Thoracic aorta (tissue), 2 donors: ENCODE data around the gene SLC45A3. TPM values are rescaled to one million over a fixed set of nuclear protein-coding genes. Genes with fewer than 3 reads are reported as not detected.

Source experiments
- ATAC-seq: fragments of 150-250 bp; one replicate; pipeline ENCODE4 v1.8.0; 2017; ENCODE audit warnings: low read depth; ENCODE audit not compliant: insufficient number of reproducible peaks, low FRiP score
- DNase-seq: peaks from one replicate; pipeline ENCODE4 v3.0.0-alpha.2; 2020; ENCODE audit warnings: low spot score
- H3K27ac ChIP-seq, 2 donors: fragments of 200-600 bp; sonication (generic); 1 replicate in 1 of 2; 2 replicates in 1 of 2; pipeline ENCODE4 v1.5.1; 2016; ENCODE audit warnings: mild to moderate bottlenecking in 2 of 2, moderate library complexity in 2 of 2
- H3K27me3 ChIP-seq: fragments of 200-600 bp; sonication (generic); replicated peaks from 2 replicates; pipeline ENCODE4 v1.6.0; 2016; ENCODE audit warnings: mild to moderate bottlenecking; ENCODE audit not compliant: insufficient read depth
- H3K36me3 ChIP-seq: fragments of 200-600 bp; sonication (generic); one replicate; pipeline ENCODE4 v1.5.1; 2016
- H3K4me1 ChIP-seq, 2 donors: fragments of 200-600 bp; sonication (generic); 1 replicate in 1 of 2; 2 replicates in 1 of 2; pipeline versions ENCODE4 v1.5.1 to v1.6.0; 2016; ENCODE audit warnings: low read depth in 2 of 2, mild to moderate bottlenecking in 1 of 2; ENCODE audit not compliant: control insufficient read depth in 1 of 2
- H3K4me3 ChIP-seq: fragments of 200-600 bp; sonication (generic); 2 replicates; pipeline ENCODE4 v1.5.1; 2016; ENCODE audit warnings: mild to moderate bottlenecking
- H3K9me3 ChIP-seq: fragments of 200-600 bp; sonication (generic); 2 replicates; pipeline ENCODE4 v1.5.1; 2016
- total RNA-seq, 2 donors: library from RNA; depleted of rRNA; stranded (reverse); fragments of >200 nt; gene quantifications; one replicate each; pipeline versions ENCODE4 v1.1.0 to v1.2.3, GENCODE V29; 2016
- TF ChIP-seq, protein P1 (sequence below): fragments of 200-600 bp; sonication (generic); IDR thresholded peaks from one replicate; pipeline ENCODE4 v1.5.1; 2019; ENCODE audit warnings: antibody characterized with exemption

SLC45A3 gene
- total RNA-seq, 2 donors from 2014 or later: 5.3 to 8.3 TPM

DNA sequence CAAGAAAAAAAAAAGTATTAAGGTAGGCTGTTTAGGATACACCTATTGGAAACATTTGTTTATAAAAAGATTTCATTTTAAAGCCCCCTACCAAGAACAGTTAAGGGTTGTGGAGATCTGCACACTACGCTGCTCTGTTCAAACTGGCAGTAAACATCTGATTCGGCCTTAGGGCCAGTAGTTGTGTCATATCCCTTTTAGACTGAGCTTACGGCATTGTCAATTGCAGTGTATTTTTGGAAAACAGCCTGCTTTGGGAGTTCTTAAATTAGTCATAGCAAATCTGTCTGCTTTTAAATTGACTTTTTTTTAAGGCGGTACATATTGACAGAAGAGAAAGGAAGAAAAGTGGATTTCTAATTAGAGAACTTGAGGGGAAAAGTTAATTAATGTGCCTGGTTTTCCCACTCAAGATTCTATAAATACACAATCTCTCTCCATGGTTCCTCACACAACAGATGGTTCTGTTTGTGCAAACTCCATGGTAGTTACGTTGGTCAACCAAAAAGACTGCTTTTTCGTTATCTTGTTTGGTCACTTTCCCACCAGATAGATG lies 46.8 kb downstream of the SLC45A3 start:
- ATAC-seq: no peak
- Histone ChIP-seq H3K4me1 (peaks cover 26 to 48% of the 10 kb centered on the region in 2 donors), H3K4me3 (no peak overlapping the region), H3K9me3 (no peaks in the 10 kb centered on the region), H3K36me3 (no peaks in the 10 kb centered on the region), H3K27me3 (no peaks in the 10 kb centered on the region), H3K27ac (peak overlapping the region in 1 of 2 donors; percentile 99)
- no peak for DNase-seq
- TF ChIP-seq, protein P1, sequence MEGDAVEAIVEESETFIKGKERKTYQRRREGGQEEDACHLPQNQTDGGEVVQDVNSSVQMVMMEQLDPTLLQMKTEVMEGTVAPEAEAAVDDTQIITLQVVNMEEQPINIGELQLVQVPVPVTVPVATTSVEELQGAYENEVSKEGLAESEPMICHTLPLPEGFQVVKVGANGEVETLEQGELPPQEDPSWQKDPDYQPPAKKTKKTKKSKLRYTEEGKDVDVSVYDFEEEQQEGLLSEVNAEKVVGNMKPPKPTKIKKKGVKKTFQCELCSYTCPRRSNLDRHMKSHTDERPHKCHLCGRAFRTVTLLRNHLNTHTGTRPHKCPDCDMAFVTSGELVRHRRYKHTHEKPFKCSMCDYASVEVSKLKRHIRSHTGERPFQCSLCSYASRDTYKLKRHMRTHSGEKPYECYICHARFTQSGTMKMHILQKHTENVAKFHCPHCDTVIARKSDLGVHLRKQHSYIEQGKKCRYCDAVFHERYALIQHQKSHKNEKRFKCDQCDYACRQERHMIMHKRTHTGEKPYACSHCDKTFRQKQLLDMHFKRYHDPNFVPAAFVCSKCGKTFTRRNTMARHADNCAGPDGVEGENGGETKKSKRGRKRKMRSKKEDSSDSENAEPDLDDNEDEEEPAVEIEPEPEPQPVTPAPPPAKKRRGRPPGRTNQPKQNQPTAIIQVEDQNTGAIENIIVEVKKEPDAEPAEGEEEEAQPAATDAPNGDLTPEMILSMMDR: no peak

DNA sequence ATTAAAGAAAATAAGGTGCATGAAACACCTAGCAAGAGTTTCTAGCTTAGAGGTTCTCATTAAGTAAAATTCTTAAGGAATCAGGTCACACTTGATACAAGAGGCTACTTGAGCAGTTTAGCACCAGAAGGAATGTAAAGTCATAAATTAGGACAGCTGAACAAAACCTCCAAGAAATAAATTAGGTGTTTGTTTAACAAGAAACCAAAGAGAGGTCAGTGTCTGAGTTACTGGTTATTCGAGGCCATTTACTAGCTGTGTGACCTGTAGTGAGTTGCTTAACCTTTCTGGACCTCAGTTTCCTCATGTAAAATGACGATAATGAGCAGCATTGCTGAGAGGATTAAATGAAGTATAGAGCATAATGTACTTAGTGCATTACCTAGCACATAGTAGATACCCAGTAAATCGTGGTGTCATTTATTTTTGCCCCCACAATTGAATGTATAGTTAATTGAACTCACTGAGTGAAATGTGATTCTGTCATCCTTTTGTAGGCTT lies 47.6 kb downstream of the SLC45A3 start:
- Histone ChIP-seq H3K4me1 (peaks cover 26 to 48% of the 10 kb centered on the region in 2 donors), H3K4me3 (peak overlapping the region; percentile 98), H3K27me3 (no peaks in the 10 kb centered on the region), H3K36me3 (no peaks in the 10 kb centered on the region), H3K9me3 (no peaks in the 10 kb centered on the region), H3K27ac (peak overlapping the region; percentile 89 to 99)
- ATAC-seq (no peak), DNase-seq (no peak)
- TF ChIP-seq, protein P1: no peak

DNA sequence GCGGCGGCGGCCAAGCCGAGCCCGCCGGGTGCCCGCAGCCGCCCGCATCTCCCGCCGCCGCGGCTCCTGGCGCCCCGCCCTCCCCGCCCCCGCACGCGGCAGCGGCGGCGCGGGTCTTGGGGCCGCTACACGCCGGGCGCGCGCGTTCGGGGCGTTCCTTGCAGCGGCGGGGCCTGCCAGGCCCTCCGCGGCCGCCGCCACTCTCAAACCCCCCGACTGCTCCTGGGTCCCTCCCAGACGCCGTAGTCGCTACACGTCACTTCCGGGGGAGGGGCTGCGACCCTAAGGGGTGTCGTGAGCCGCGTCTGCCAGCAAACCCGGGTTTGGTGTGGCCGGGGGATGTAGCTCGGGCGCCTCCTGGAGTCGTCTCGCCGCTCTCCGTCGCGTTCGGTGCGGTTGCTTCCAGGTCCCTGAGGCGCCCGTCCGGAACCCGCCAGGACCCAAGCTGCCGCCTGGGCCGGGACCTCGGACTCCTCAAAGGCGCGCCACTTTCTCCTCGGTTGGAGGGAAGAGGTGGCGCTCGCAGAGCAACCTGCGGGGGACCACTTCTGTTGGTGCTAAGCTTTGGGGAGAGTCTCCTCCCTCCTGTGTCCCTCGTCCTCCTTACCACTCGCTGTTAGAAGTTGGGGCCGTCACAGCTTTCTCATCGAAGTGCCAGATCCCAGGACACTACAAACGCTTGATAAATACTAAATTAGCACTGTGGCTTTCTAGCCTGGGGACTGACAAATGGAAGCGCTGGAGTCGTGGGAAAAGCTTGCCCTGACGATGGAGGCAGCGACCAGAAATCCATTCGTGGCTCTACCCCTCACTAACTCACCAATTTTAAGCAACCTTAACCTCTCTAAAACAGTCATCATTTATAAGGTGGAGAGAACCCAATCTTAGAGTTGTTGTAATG lies 48.3 kb downstream of the SLC45A3 start, which contains the start of gene ELK4:
Gene ELK4, minus strand, starts transcription at position 244 of the 901 bp plus-strand sequence. CDS start 8,129 bp downstream, outside the sequence.
- TF ChIP-seq, protein P1: peak; percentile 61
- no peaks in the 10 kb centered on the region for H3K36me3 ChIP-seq
- DNase-seq: peak; percentile 96

DNA sequence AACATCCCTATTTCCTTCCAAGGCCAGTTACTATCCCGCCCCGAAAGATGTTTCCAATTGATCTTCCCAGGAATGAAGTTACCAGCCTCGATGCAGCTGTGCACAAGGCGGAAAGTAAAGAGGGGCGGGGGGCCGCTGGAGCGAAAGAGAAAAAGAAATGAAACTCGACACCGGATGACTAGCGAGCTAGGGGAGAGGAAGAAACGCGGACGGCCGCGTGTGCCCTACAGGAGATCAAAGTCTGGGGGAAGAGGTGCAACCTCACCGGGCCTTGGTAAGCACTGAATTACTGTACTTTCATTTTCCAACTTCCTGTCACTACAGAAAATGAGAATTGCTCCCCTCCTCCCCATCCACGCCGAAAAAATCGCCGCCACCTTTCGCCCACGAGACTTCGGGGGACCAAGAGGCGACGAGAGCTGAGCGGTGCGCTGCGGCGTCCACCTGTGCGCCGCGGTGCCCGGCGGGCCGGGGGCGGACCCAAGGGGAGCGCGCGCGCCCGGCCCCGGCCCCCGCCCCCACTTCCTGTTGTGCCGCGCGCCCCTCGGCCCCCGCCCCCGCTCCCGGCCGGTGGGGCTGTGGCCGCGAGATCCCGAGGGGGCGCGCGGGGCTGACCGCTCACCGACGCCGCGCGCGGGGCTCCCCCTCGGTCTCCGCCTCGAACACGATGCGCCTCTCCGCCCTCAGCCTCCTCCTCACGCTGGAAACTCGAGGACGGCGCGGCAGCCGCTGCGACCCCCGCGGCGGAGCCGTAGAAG lies 49.1 kb downstream of the SLC45A3 start:
- H3K27ac ChIP-seq: peak overlapping the region; percentile 89 to 99
- ATAC-seq (peak; percentile 23), DNase-seq (no peak)
- peaks cover 21 to 35% of the 10 kb centered on the region in 2 donors for H3K4me1 ChIP-seq
- TF ChIP-seq, protein P1: no peak
- peak overlapping the region; percentile 98 for H3K4me3 ChIP-seq
- no peaks in the 10 kb centered on the region for H3K27me3 ChIP-seq
- H3K36me3 ChIP-seq: no peaks in the 10 kb centered on the region
- H3K9me3 ChIP-seq: no peaks in the 10 kb centered on the region

More for the DNA sequence above, 48.3 kb downstream of the SLC45A3 start, which contains the start of gene ELK4:
- H3K9me3 ChIP-seq: no peaks in the 10 kb centered on the region
- H3K4me1 ChIP-seq: peaks cover 21 to 41% of the 10 kb centered on the region in 2 donors
- H3K27ac ChIP-seq: peak within 1 kb of the TSS; percentile 89 to 99
- H3K27me3 ChIP-seq: no peaks in the 10 kb centered on the region
- peak within 1 kb of the TSS; percentile 98 for H3K4me3 ChIP-seq
- peak; percentile 90 for ATAC-seq
